Activated CD4-positive, alpha-beta T cell treated with anti-CD3 and anti-CD28 coated beads for 36 hours (primary cell): ENCODE measurements around the gene DNAJC6. TPM values are rescaled to one million over a fixed set of nuclear protein-coding genes. Genes with fewer than 3 reads are reported as not detected.

Source experiments
- ATAC-seq: fragments of 200-7000 bp; cut with Tn5 transposase; one replicate; pipeline ENCODE4 v1.10.0; 2021; ENCODE audit warnings: mild to moderate bottlenecking, moderate library complexity
- CTCF ChIA-PET: fragments of 350-600 bp; sonication (Branson Sonifier 250); formaldehyde crosslinking; loops from one replicate; lab custom pipeline; 2021; ENCODE audit warnings: antibody characterized with exemption; lab: Charles Lee
- POLR2A ChIA-PET: fragments of 350-600 bp; sonication (Branson Sonifier 250); formaldehyde crosslinking; loops from one replicate; lab custom pipeline; 2021; ENCODE audit warnings: antibody characterized with exemption, inconsistent platforms; lab: Charles Lee
- DNase-seq: peaks from one replicate; pipeline ENCODE4 v3.0.0-alpha.2; 2020
- H3K27ac Mint-ChIP-seq: one replicate; pipeline ENCODE4 v1.8.0; 2021; ENCODE audit warnings: mixed read lengths
- H3K27me3 Mint-ChIP-seq: one replicate; pipeline ENCODE4 v1.8.0; 2021; ENCODE audit warnings: mixed read lengths
- H3K36me3 Mint-ChIP-seq: one replicate; pipeline ENCODE4 v1.8.0; 2021; ENCODE audit warnings: low read depth, mixed read lengths
- H3K4me1 Mint-ChIP-seq: one replicate; pipeline ENCODE4 v1.8.0; 2021; ENCODE audit warnings: mixed read lengths
- H3K4me3 Mint-ChIP-seq: one replicate; pipeline ENCODE4 v1.8.0; 2021; ENCODE audit warnings: mild to moderate bottlenecking, moderate library complexity, mixed read lengths
- H3K9me3 Mint-ChIP-seq: one replicate; pipeline ENCODE4 v1.8.0; 2021; ENCODE audit warnings: low read depth, mixed read lengths
- intact Hi-C, 2 experiments: fragments of 100-400 bp; cut with DNase I in 1 of 2; cut with micrococcal nuclease in 1 of 2; formaldehyde crosslinking; loops; one replicate each; pipeline versions ENCODE4 v1.14.2 to v1.15.1; 2022 to 2024; cut with DNase I, micrococcal nuclease
- total RNA-seq, 2 experiments: library from RNA; stranded (reverse); gene quantifications; one replicate each; pipeline ENCODE4 v1.2.3, GENCODE V29; 2021

DNAJC6 gene
- total RNA-seq, 2 experiments from 2014 or later: 2.3 to 2.5 TPM

DNA sequence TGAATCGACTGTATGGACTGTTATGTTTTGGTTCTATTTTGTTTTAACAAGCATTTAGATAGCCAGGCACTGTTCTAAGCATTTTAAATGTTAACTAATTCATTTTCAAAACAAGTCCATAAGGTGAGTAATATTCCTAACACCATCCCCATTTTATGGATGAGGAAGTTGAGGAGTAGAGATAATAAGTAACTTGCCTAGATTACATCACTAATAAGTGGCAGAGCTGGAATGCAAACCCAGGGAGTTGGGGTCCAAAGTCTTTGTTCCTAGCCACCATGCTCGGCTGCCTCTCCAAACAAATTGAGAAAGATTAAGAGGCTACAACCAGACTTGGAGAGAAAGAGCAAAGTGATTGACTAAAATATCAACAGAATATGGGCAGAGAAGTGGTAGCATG is 98.5 kb downstream of the DNAJC6 start:
- DNase-seq: no peak
- Mint-ChIP-seq H3K4me3 (no peak overlapping the region), H3K27me3 (peaks cover 2% of the 10 kb centered on the region), H3K9me3 (no peaks in the 10 kb centered on the region), H3K4me1 (peaks cover 2% of the 10 kb centered on the region), H3K27ac (no peak overlapping the region), H3K36me3 (no peaks in the 10 kb centered on the region)
- POLR2A ChIA-PET: no interaction called here
- CTCF ChIA-PET: no interaction called here
- intact Hi-C loops: no loop called here
- ATAC-seq: no peak

DNA sequence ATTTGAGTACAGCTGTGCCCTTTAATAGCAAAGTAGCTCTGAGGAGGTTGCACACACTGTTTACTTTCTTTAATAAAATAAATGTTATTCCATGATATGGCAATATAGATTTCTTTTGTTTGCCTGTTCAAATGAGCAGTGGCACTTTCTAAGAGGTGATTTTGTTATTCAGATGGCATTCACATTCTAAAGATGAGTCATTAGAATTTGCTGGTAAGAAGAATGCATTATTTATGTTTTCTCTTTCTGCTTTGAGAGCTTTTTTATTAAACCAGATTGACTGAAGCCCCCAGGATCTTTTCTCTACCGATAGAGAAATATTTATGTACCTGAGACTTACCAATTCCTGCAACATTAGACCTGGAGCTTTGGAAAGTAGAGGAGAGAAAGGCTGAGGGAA is 100.0 kb downstream of the DNAJC6 start:
- CTCF ChIA-PET: interaction anchor here (0.6 kb wide), 1 partner anchor 75 kb away, joined by 3 read pairs; no protein-coding TSS in a partner anchor
- POLR2A ChIA-PET: no interaction called here
- Mint-ChIP-seq H3K4me1 (peaks cover 2% of the 10 kb centered on the region), H3K27me3 (peaks cover 4% of the 10 kb centered on the region), H3K27ac (no peak overlapping the region), H3K36me3 (no peaks in the 10 kb centered on the region), H3K4me3 (no peak overlapping the region), H3K9me3 (no peaks in the 10 kb centered on the region)
- DNase-seq (no peak), ATAC-seq (no peak)
- intact Hi-C loops: no loop called here

DNA sequence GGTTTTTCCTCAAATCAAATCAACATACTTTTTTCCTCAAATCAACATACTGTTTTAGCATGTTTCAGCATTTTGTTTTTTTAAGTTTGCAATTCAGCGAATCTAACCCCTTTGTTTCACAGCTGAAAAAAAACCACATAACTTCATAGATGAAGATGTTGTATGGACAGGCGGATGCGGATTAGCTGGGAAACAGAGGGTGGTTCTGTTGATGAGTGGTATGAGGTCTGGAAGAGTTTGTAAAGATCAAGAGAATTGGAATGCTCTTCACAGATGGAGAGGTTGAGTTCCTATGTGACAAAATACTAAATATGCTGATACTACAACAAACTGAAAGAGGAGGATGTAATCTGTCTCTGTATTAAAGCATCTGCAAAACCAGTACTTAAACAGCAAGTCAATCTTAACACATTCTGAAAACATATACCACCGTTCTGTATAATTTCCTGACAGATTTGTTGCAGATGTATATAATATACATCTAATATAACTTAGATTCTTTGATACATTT is 100.5 kb downstream of the DNAJC6 start:
- no peak overlapping the region for H3K27ac Mint-ChIP-seq
- H3K36me3 Mint-ChIP-seq: no peaks in the 10 kb centered on the region
- H3K4me1 Mint-ChIP-seq: peaks cover 2% of the 10 kb centered on the region
- H3K4me3 Mint-ChIP-seq: no peak overlapping the region
- intact Hi-C loops: no loop called here
- H3K9me3 Mint-ChIP-seq: no peaks in the 10 kb centered on the region
- POLR2A ChIA-PET: no interaction called here
- DNase-seq (no peak), ATAC-seq (no peak)
- H3K27me3 Mint-ChIP-seq: peaks cover 4% of the 10 kb centered on the region
- CTCF ChIA-PET: interaction anchor here (0.6 to 1.0 kb wide), 2 partner anchors 22 to 74 kb away, joined by 3 read pairs; no protein-coding TSS in a partner anchor

DNA sequence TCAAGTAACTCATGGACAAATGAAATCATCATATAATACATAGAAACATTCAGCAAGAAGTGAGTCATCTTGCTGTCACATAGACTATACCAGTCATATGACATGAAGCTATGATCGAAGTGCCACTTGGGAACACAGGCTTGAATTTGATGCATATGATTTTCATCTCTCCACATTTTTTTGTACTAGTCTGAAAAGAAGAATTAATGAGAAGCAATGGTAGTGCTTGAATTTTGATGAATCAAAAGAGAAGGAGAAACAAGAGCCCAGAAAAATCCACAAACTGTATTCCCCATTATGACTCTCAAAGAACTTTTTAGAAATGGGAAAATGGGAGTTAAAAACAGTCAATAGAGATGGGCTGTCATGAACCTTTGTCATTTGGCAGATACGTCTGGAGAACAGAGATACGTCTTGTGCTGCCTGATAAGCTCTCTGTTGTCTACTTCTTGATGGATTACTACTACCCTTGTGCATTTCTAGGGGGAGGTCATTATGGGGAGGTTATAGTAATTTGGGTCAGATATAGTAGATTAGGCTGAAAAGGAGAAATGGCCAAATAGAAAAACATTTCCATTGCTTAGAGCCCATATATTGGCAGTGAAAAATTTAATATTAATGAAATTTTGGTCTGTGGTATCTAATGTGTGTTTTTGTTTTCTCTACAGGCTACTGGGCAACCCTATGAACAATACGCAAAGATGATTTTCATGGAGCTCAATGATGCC is 103.1 kb downstream of the DNAJC6 start:
- intact Hi-C loops: no loop called here
- DNase-seq: no peak
- Mint-ChIP-seq H3K9me3 (no peaks in the 10 kb centered on the region), H3K4me3 (no peak overlapping the region), H3K36me3 (no peaks in the 10 kb centered on the region), H3K27me3 (peaks cover 2% of the 10 kb centered on the region), H3K4me1 (peaks cover 2% of the 10 kb centered on the region), H3K27ac (no peak overlapping the region)
- ATAC-seq: peak; percentile 88
- POLR2A ChIA-PET: no interaction called here
- CTCF ChIA-PET: interaction anchor here (0.7 to 1.8 kb wide), 2 partner anchors 9 to 406 kb away, joined by 3 to 5 read pairs; no protein-coding TSS in a partner anchor

DNA sequence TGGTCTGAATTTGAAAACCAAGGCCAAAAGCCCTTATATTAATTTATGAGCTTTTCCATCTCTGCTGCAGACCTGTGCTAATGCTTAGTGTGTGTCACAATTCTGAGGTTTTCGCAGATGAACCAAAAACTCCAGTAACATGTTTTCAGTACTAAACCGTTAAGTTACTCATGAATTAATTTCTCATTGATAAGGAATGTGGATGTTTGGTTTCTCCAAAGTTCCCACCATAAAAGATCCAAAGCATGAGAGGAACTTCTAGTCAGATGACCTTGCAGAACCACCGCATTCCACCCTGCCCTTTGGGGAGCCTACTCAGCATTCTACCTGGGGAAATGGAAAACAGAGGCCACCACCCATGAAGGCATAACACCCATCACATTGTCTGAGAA is 103.6 kb downstream of the DNAJC6 start:
- CTCF ChIA-PET: interaction anchor here (1.8 kb wide), 1 partner anchor 9 kb away, joined by 5 read pairs; no protein-coding TSS in a partner anchor
- DNase-seq (no peak), ATAC-seq (no peak)
- Mint-ChIP-seq H3K9me3 (no peaks in the 10 kb centered on the region), H3K27ac (no peak overlapping the region), H3K36me3 (no peaks in the 10 kb centered on the region), H3K4me1 (peaks cover 2% of the 10 kb centered on the region), H3K4me3 (no peak overlapping the region), H3K27me3 (peaks cover 2% of the 10 kb centered on the region)
- intact Hi-C loops: no loop called here
- POLR2A ChIA-PET: no interaction called here

DNA sequence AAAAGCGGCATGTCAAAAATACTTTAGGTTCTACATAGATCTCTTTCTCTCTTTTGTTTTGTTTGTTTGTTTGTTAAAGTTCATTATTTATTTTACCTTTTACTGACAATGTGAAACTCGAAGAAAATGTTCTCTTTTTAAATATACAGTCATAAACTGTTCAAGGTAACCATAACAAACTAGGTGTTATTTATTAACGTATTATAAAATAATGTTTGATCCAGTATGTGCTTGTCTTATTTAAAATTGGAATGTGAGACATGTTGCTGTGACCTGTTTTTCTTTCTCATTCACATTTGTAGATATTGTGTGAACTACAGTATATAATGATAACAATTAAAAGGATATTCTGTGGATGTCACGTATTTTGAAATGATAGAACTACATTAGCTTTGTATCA is 105.2 kb downstream of the DNAJC6 start:
- ChIA-PET CTCF (interaction anchor here (1.5 kb wide), 1 partner anchor 10 kb away, joined by 3 read pairs; no protein-coding TSS in a partner anchor), POLR2A (no interaction called here)
- peaks cover 2% of the 10 kb centered on the region for H3K27me3 Mint-ChIP-seq
- intact Hi-C loops: no loop called here
- no peaks in the 10 kb centered on the region for H3K9me3 Mint-ChIP-seq
- H3K4me1 Mint-ChIP-seq: peaks cover 11% of the 10 kb centered on the region
- no peak for ATAC-seq
- no peak overlapping the region for H3K27ac Mint-ChIP-seq
- no peak overlapping the region for H3K4me3 Mint-ChIP-seq
- no peak for DNase-seq
- H3K36me3 Mint-ChIP-seq: no peaks in the 10 kb centered on the region

DNA sequence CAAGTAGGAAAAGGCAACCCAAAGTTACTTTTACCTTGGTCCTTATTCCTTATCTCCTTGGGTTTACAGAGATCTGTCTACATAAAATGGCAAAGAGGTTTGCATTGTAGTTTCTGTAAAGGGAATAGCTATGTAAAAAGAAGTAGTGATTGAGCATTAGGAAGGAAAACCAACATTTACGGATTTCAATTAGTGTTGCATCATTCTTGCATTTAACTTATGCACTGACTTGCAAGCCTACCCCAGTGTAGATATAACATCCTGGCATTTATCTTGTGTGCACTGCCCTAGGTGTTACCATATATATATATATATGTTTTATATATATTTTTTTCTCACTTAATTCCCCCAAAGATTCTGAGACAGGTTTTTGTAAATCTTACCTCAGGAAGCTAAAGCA is 107.4 kb downstream of the DNAJC6 start:
- intact Hi-C loops: no loop called here
- POLR2A ChIA-PET: no interaction called here
- no peak for DNase-seq
- H3K4me1 Mint-ChIP-seq: peaks cover 15% of the 10 kb centered on the region
- H3K4me3 Mint-ChIP-seq: no peak overlapping the region
- H3K27ac Mint-ChIP-seq: no peak overlapping the region
- H3K9me3 Mint-ChIP-seq: no peaks in the 10 kb centered on the region
- H3K27me3 Mint-ChIP-seq: peaks cover 2% of the 10 kb centered on the region
- CTCF ChIA-PET: interaction anchor here (0.6 to 1.3 kb wide), 2 partner anchors 13 to 282 kb away, joined by 3 read pairs; no protein-coding TSS in a partner anchor
- ATAC-seq: no peak
- H3K36me3 Mint-ChIP-seq: no peaks in the 10 kb centered on the region

DNA sequence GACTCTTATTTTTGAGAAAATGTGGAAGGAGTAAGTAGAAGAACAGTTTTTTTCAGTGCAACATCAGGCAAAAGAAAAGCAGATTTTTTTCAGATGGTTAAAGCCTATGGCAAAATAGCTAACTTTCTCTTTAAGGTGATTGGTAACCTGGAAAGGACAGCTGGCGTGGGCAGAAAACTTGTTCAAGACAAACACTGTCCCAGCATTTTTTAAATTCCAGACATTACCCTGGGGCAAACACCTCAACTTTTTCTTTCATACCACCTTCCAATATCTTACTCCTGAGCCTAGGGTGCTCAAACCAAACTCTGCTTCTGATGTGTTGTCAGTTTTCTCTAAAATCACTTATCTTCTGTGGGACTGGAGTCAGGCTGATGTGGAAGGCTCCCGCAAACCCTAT is 108.4 kb downstream of the DNAJC6 start:
- ATAC-seq (no peak), DNase-seq (no peak)
- CTCF ChIA-PET: interaction anchor here (1.0 to 1.3 kb wide), 3 partner anchors 14 to 182 kb away, joined by 3 read pairs; no protein-coding TSS in a partner anchor
- H3K9me3 Mint-ChIP-seq: no peaks in the 10 kb centered on the region
- H3K27ac Mint-ChIP-seq: no peak overlapping the region
- peaks cover 13% of the 10 kb centered on the region for H3K4me1 Mint-ChIP-seq
- H3K36me3 Mint-ChIP-seq: no peaks in the 10 kb centered on the region
- intact Hi-C loops: loop anchor here in 1 of 2 experiments (2.0 kb wide), 1 partner anchor 269 kb away; the partner anchor contains the start of gene AK4
- no peak overlapping the region for H3K4me3 Mint-ChIP-seq
- POLR2A ChIA-PET: no interaction called here
- peaks cover 2% of the 10 kb centered on the region for H3K27me3 Mint-ChIP-seq

DNA sequence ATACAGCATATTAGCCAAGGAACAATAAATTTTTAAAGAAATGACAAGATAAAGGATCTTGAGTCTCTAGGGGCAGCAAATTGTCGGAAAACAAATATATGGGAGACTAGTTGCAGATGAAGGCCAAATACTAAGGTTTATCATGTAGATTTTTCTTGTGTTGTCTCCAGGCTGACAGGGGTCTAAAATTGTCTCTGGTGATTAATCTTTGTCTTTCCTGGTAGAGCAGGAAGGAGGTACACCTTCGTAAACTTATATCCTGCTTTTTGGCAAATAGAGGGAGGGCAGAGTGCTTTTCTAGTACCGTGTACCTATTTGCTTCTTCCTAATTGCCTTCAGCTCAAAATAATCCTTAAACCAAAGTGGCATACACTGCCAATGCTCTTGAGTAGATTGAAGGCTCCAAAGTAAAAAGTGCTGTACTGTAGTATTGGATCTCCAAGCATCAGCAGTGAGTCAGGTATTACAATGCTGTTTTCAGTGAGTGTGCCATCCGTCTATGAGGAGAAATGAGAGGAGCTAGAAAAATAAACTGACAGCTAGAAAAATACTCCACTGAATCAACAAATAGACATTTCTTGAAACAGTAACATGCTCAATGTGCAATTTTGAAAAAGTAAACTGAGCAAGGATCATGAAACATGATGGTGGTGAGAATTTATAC is 109.3 kb downstream of the DNAJC6 start:
- no peak for ATAC-seq
- Mint-ChIP-seq H3K9me3 (no peaks in the 10 kb centered on the region), H3K36me3 (no peaks in the 10 kb centered on the region), H3K4me1 (peaks cover 13% of the 10 kb centered on the region), H3K27me3 (peaks cover 2% of the 10 kb centered on the region), H3K27ac (peak overlapping the region; percentile 59), H3K4me3 (no peak overlapping the region)
- POLR2A ChIA-PET: interaction anchor here (0.6 kb wide), 1 partner anchor 56 kb away, joined by 3 read pairs; no protein-coding TSS in a partner anchor
- DNase-seq: no peak
- intact Hi-C loops: loop anchor here in 1 of 2 experiments (2.0 kb wide), 1 partner anchor 270 kb away; the partner anchor contains the start of gene AK4
- CTCF ChIA-PET: interaction anchor here (0.6 to 1.6 kb wide), 2 partner anchors 183 to 1581 kb away, joined by 4 to 5 read pairs; no protein-coding TSS in a partner anchor

DNA sequence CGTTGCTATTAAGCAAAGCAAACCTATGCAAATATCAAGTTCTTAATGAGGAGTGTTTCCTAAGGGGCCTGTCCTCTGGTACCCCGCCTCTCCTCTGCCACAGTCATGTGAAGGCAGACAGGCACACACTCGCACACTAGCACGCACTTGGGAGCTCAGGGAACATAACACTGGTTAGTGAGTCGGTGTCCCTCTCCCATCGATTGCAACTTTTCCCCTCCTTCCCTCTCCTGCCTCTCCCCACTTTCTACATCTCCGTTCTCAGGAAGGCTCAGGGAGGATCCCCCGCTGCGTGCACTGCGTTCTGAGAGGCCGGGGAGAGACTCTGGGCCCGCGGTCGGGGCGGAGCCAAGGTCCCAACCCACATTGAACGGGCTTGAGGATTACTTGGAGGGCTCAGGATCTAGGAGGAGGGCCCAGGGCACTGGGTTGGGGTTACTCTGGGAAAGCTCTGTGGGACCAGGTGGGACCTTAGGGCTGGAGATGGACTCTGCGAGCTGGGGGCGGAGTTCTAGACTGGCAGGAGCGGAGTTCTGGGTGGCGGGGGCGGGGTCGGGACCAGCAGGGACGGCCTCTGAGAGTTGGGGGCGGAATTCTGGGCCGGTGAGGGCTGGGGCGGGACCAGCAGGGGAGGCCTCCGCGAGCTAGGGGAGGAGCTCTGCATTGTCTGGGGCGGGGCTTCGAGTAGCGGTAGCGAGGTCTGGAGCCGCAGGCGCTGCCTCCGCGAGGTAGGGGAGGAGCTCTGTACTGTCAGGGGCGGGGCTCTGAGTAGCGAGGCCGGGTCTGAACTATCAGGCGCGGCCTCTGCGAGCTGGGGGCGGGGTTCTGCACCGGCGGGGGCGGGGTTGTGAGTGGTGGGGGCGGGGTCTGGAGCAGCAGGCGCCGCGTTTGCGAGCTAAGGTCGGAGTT is 110.6 kb downstream of the DNAJC6 start:
- ATAC-seq (peak; percentile 96), DNase-seq (peak; percentile 99)
- intact Hi-C loops: loop anchor here (1.0 to 10.0 kb wide), 14 partner anchors 24 to 1828 kb away; partner anchors contain the start of genes AK4 (in 1 of the 2), DNAI4 (in 1 of the 2), JAK1 (in 1 of the 2) and MIER1 (in 1 of the 2)
- Mint-ChIP-seq H3K4me1 (peaks cover 13% of the 10 kb centered on the region), H3K9me3 (no peaks in the 10 kb centered on the region), H3K27me3 (no peaks in the 10 kb centered on the region), H3K4me3 (no peak overlapping the region), H3K36me3 (no peaks in the 10 kb centered on the region), H3K27ac (peak overlapping the region; percentile 94)
- CTCF ChIA-PET: interaction anchor here (0.5 to 1.6 kb wide), 5 partner anchors 11 to 1113 kb away, joined by 3 to 5 read pairs (median 3); no protein-coding TSS in a partner anchor
- POLR2A ChIA-PET: interaction anchor here (0.5 to 1.0 kb wide), 4 partner anchors 166 to 1134 kb away, joined by 3 to 8 read pairs (median 3); no protein-coding TSS in a partner anchor
